T1000 (cell line): ENCODE data around the gene CUL9.
"Not testable (repeated sequence)": the region's sequence is repeated elsewhere in the genome, so short reads cannot be mapped to it uniquely, and the experiment has no call there.

Experiments
- DNase-seq: peaks from one replicate; lab custom pipeline; 2025; ENCODE audit warnings: mixed read lengths; lab: John Stamatoyannopoulos, UW

The CUL9 gene

DNA sequence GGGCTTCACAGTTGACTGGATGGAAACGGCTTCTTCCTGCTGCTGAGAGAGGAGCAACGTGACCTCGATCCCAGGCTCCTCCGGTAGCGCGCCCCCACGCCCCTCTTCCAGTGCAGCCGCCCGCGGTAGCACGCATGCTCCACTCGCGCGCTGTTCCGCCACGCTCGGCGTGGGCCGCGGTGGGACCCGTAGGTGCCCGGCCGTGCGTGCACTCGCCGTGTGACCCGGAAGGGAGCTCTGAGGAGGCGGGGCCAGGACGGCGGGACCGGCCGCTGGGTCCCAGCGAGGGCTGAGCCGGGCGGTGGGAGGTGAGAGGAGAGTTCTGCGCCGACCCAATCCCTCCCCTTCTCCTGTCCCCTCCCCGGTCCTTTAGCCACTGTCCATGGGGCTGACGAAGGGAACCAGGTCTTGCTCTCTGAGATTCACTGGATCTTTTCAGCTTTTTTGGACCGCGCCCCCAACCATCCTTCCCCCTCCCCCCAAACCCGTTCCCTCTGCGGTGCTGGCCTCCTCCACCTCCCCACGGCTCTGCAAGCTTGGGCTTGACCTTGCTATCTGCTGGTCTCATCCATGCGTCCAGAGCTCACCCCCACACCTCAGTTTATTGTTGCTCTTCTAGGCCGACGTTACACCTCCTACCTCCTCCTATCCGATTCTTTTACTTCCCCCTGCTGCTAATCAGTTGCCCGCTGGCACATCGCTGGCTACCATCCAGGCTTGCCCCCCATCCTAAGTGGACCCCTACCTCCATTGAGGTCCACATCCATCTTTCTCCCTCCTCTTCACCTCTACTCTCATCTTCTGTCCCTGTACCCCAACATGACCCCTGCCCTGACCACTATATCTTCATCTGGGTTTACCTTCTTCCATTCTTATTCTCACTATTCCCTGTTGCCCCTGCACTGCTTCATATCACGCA lies at the start of gene CUL9:
TSS of gene CUL9 (plus strand) at position 255 of the 919 bp plus-strand sequence. CDS start 2,115 bp downstream, outside the sequence.
- DNase-seq = peak; percentile 23

DNA sequence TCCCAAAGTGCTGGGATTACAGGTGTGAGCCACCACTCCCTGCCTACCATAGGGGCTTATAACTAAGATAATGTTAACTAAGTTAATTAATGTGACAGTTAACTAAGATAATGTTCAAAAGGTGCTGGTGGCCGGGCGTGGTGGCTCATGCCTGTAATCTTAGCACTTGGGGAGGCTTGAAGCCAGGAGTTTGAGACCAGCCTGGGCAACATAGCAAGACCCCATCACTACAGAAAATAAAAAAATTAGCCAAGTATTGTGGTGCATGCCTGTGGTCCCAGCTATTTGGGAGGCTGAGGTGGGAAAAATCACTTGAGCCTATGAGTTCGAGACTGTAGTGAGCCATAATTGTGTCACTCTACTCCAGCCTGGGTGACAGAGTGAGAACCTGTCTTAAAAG lies 43.7 kb upstream of the CUL9 start:
- no peak for DNase-seq

DNA sequence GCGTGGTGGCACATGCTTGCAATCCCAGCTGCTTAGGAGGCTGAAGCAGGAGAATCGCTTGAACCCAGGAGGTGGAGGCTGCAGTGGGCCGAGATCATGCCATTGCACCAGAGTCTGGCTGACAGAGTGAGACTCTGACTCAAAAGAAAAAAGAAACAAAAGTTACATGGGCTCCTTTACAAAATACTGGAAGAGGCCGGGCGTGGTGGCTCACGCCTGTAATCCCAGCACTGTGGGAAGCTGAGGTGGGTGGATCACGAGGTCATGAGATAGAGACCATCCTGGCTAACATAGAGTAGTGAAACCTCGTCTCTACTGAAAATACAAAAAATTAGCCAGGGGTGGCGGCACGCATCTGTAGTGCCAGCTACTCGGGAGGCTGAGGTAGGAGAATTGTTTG lies 42.0 kb upstream of the CUL9 start:
- not testable (repeated sequence) for DNase-seq

DNA sequence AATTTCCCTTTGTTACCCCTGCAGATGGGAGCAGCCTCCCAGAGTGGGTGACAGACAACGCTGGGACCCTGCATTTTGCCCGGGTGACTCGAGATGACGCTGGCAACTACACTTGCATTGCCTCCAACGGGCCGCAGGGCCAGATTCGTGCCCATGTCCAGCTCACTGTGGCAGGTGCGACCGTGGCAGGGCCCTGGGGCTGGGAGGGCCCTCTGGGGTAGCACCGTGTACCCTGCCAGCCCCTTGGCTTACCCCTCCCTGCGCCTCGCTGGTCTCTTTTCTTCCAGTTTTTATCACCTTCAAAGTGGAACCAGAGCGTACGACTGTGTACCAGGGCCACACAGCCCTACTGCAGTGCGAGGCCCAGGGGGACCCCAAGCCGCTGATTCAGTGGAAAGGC lies 40.4 kb upstream of the CUL9 start:
- no peak for DNase-seq

DNA sequence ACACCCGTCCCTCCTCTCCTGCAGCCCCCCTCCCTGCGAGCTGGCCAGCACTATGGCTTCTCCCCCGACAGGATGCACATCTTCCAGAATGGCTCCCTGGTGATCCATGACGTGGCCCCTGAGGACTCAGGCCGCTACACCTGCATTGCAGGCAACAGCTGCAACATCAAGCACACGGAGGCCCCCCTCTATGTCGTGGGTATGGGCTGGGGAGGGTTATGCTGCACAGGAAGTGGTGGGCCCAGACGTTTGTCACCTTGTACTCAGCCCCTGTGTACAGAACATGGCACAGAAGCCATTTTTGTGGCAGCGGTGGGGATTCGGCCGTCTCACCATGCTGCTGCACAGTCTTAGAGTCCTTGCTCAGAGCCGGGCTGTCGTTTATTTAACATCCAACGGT lies 39.9 kb upstream of the CUL9 start:
- no peak for DNase-seq

DNA sequence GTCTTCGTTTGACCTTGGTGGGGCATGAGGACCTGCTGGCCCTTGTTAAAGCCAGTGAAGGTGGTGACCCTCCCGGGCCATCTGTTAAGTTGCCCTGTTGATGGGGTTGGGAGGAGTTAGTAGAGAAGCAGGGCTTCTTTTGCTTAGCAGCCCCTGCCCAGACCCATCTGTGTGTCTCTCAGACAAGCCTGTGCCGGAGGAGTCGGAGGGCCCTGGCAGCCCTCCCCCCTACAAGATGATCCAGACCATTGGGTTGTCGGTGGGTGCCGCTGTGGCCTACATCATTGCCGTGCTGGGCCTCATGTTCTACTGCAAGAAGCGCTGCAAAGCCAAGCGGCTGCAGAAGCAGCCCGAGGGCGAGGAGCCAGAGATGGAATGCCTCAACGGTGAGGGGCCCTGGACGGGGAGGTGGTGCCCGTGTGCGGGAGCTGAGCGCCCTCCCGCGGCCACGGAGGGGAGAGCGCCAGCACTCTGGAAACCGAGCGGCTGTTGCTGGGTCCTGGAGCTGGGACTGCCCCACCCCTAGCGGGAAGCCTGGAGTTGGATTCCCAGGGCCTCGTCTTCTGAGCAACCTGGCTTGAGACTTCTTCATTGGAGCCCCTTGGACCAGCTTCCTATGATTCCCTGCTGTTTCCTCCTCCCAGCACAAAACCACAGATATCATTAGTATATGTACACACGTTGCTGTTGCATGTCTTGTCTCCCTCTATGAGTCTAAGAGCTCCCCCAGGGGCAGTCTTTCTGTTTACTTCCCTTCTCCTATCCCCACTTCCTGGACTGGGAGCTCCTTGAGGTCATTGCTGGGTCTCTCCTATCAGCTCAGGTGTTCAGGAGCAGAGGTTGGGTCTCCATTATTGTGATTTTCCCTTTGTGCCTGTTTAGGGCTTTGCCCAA lies 38.5 kb upstream of the CUL9 start:
- DNase-seq = peak; percentile 82

DNA sequence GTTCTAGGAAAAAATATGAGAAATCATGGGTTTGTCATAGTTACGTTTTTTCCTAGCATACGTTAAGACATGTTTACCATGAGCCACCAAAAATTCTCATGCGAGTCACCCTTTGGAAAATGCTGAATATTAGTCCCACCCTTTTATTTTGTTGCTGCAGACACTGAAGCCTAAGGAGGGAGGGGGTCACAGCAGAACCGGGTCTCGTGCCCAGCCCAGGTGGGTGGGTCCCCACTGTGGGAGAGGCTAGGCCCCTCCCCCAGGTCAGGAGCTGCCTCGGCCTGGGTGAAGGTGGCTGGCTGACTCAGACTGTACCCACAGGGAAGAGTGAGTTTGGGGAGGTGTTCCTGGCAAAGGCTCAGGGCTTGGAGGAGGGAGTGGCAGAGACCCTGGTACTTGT lies 37.1 kb upstream of the CUL9 start:
- DNase-seq = no peak

DNA sequence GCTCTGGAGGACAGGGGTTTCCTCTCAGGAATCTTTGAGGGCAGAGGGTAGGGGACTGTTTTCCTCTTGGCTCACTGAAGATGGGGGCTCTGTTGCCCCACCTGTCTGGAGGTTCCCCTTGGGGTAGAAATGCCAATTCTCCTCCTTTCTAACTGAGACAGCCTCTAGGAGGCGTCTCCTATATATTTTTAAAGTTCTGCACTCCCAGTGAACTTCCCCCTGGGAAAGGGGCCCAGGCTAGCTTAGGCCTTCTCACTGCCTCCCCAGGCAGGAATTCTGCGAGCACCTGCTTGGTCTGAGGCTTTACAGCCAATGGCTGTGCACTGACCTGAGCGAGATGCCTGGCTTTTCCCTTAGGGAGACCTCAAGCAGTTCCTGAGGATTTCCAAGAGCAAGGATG lies 35.7 kb upstream of the CUL9 start:
- DNase-seq = no peak

DNA sequence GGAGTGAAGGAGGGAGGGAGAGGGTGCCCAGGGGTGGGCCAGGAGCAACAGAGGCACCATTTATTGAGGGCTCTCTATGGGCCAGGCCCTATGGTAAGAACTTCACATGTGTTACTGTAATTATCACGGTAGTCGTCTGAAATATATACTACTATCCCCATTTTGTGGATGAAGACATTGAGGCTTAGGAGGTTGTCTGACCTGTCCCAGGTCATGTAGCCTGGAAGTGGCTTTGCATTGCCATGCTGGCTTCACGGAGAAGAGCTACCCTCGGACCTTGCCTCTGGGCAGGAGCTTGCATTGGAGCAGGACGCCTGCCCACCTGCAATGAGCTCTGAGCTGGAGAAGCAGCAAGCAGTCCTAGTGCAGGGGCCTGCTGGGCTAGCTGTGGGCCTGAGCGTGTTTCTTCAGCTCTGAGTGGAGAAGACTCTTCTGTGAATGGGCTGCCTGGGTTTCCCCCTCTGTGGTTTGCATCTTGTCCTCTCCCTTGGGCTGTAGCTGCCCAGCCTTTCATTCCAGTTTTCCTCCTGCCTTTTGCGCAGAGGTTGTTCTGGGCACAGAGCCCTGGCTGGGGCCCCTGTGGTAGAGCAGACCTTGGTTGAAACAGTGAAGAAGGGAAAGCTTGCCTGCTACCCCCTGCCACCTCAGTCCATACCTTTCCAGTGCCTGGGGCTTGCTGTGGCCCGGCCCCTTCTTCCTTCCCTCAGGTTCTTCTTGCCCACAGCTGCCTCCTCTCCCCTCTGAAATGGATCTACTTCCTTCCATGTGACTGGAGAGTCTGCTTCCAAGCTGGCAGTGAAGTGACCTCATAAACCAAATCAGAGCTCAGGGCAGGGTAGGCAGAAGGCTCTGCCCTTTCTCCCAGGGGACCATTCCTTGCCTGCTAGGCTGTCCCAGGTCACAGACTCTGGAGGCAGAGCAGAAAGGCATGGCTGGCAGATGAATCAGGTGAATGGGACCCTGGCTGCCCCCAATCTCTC lies 35.0 kb upstream of the CUL9 start:
- DNase-seq = no peak

DNA sequence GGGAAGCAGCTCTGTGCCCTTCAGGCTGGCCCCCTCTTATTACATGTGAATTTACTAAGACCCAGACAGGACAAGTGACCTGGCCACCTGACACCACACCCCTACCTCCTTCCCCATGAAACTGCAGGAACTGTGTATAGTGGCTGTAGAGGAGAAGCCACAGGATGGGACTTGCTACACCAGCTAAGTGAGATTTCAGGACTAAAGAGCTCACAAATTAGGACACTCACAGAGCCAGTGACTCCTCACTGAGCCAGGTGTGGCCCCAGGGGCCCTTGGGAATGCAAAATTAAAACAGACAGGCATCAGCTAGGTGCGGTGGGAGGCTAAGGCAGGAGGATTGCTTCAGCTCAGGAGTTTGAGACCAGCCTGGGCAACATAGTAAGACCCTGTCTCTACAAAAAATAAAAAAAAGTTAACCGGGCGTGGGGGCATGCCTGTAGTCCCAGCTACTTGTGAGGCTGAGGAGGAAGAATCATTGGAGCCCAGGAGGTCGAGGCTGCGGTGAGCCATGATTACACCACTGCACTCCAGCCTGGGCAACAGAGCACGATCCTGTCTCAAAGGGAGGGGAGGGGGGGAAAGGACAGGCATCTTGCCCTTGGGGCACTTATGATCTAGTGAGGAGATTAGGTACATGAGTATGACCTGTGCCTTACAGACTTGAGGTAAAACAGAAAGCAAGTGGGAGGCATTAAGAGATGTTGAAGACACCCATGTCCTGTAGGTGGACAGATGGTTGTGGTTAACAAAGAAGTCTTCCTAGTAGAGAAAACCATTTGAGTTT lies 34.1 kb upstream of the CUL9 start:
- no peak for DNase-seq

DNA sequence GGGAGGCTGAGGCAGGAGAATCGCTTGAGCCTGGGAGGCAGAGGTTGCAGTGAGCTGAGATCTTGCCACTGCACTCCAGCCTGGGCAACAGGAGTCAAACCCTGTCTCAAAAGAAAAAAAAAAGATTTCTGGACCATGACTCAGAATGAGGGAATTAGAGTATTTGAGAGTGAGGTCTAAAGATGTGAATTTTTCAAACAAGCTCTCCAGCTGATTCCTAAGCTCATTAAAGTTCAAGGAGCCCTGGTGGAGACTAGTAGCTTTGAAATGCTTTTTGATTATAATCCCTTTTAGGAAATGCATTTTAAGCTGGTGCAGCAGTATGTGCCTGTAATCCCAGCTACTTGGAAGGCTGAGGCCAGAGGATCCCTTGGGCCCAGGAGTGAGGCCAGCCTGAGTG lies 32.7 kb upstream of the CUL9 start:
- DNase-seq = no peak

DNA sequence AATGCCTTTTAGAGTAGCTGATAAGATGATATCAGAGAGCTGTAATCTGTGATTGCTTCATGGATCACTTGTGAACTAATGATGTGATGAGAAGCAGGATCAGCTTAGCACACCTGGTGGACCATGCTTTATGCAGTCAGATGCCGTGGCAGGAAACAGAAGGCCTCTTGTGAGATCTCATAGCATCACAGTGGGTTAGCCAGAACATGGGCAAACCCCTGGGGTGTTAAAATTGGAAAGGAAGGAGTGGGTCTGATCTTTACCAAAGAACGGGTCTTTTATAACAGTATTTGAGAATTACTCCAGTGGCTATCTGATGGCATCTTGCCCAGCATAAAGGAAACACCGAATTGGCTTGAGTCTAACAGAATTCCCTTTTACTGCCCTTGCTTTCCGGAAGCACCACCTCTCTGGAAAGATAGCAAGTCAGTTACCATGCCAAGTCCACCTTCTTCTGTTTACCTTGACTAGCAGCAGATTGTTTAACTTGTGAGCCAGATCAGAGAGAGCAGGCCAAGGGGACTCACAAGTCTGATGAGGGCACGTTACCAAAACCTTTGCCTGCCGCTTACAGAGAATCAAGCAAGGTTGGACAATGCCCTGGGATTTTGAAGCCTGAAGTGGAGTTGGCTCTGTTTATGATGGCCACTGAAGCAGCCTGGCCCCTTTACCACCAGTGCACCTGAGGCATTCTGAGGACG lies 31.8 kb upstream of the CUL9 start:
- no peak for DNase-seq

DNA sequence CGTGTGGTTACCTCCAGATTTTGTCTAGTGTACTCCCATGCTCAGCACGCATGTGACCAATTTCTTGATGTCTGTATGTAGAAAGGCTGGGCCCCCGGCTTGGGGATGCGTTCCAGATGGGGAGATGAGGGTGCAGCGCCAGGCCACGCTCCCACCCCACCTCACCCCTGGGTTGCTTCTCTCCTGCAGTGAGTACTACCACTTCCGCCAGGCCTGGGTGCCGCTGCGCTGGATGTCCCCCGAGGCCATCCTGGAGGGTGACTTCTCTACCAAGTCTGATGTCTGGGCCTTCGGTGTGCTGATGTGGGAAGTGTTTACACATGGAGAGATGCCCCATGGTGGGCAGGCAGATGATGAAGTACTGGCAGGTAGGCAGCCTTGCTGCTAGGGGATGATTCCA lies 22.4 kb upstream of the CUL9 start:
- DNase-seq = no peak

DNA sequence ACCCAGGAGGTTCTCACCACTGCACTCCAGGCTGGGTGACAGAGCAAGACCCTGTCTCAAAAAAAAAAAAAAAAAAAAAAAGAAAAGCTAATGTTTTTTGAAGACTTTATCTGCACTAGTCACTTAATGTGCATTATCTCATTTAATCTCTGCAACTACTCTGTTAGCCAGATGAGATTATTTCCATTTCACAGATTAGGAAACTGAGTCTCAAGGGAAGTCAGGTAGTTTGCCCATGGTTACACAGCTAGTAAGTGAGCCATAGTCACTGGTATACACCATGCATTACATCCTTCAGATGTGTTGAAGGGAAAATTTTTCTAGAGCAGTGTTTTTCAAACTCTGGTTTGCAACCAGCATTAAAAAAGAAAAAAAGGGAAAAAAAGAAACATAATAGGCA lies 18.1 kb upstream of the CUL9 start:
- no peak for DNase-seq

DNA sequence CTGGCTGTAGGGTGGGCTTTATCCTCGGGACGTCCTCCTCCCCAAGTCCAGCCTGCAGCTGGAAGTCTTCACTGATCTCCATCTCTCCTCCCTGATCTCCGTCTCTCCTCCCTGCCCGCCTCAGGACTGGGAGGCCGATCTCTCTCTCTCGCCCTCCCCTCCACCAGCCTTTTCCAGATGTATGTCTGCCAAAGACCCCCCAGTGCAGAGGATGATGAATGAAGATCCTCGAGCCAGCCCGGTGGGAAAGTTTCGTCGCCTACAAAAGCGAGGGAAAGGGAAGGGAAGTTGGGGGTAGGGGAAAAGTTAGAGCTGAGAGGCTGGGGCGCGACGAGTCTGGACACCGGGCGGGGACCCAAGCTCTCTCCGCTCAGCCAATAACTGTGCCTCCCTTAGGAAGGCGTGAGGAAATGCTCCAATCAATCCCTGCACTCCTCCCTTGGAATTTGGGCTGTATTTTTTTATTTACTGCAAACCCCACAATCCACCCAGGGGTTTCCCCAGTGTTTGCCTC lies 11.5 kb upstream of the CUL9 start:
- no peak for DNase-seq

DNA sequence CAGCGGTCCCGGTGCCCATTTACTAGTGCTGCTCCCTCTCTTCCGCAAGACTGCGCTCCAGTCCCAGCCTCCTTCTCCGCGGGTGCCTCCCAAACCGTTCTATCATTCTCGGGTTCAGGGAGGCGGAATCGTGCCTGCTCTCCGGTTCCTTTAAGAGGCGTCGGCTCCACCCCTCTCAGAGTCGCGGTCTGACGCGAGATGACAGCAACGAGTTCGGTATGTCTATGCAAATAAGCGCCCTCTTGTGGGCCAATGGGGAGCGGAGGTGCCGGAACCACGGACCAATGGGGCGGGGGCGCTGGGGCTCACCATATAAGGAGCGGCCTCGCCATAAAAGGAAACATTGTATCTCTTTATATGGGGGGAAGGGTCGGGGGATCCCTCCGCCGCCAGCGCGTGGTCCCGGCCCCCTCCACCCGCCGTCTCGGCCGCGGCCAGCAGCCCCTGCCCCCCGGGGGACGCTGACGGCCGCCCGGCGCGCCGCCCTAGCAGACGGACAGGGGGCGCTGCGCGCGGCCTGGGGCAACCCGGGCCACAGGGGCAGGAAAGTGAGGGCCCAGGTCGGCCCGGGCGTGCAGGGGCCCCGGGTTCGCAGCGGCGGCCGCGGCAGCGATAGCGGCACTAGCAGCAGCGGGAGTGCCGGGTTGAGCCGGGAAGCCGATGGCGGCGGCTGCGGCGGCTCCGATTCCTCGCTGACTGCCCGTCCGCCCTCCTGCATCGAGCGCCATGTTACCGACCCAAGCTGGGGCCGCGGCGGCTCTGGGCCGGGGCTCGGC lies 10.9 kb upstream of the CUL9 start, which contains the start of gene SRF:
TSS of gene SRF (plus strand) at position 339 of the 776 bp plus-strand sequence. CDS start at position 727, 388 bp downstream.
- peak; percentile 97 for DNase-seq

DNA sequence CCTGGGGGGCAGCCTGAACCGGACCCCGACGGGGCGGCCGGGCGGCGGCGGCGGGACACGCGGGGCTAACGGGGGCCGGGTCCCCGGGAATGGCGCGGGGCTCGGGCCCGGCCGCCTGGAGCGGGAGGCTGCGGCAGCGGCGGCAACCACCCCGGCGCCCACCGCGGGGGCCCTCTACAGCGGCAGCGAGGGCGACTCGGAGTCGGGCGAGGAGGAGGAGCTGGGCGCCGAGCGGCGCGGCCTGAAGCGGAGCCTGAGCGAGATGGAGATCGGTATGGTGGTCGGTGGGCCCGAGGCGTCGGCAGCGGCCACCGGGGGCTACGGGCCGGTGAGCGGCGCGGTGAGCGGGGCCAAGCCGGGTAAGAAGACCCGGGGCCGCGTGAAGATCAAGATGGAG lies 10.3 kb upstream of the CUL9 start:
- DNase-seq = no peak

DNA sequence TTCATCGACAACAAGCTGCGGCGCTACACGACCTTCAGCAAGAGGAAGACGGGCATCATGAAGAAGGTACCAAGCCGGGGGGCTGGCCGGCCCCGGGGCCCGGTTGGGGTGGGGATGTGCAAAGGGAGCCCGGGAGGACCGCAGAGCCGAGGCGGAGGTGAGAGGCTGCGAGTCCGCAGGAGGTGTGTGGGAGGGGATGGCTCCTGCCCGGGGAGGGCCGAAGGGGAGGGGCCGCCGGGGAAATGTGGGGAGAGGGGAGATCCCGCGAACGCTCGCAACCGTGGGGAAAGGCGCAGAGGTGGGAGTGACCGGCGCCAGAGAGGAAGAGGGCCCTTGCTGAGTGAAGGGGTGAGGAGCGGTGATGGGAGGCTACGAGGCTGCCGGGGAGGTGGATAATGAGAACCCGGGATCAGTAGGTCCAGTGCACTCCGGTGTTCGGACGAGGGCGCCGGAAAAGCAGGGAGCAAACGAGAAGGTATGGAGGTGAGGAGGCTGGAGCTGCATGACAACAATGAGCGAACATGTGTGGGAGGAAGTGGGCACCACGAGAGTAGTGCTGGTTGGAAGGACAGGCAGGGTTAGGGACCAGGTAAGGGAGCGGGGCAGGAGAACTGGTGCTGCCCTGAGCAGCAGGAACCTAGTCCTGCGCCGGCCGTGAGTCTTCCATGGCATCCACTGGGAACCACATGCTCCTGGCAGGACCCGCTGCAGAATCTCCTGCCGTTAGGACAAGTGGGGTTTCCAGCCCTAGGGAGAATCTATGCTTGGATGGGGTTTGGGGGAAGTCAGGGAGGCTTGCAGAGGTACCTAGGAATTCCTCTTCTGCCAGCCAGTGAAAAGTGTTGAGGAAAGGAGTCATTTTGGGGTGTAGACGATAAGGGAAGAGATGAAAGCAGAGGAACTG lies 9.6 kb upstream of the CUL9 start:
- no peak for DNase-seq
